Measurements from ENCODE around the gene HORMAD2. TPM values are rescaled to one million over a fixed set of nuclear protein-coding genes. Genes with fewer than 3 reads are reported as not detected.
A peak's percentile ranks its signal among the peaks of the same experiment; 100 is the strongest.

HORMAD2 gene
- polyA plus RNA-seq, 5 donors = 0.07 to 0.54 (median 0.21) TPM

DNA sequence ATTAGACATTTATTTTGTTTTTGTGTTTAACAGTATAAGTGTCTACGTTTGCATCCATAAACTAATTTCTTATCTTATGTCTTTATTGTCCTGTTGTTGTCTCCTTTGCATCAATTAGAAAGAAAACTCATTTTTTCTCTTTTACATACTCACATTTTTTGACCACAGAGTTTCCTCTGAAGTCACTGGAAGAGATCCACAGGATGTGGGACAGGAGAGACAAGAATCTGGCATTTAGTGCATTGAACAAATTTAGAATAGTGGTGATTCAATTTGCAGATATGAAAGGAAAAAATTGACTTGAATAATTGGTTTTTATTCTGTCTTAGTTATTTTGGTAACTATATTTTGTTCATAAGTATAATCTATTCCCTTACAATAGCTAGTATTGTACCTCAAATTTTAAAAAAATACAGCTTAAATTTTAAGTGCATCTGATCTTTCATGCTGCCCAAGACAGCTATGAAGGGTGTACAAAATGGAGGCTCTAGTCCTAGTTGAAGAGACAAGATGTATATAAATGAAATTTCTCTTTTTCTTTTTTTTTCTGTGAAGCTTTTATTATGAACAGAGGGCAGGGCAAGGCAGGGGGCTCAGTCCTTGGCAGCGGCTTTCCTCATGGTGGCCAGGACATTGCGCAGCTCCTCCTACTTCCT, 24.4 kb downstream of the HORMAD2 start:
- DNase-seq = no peak

DNA sequence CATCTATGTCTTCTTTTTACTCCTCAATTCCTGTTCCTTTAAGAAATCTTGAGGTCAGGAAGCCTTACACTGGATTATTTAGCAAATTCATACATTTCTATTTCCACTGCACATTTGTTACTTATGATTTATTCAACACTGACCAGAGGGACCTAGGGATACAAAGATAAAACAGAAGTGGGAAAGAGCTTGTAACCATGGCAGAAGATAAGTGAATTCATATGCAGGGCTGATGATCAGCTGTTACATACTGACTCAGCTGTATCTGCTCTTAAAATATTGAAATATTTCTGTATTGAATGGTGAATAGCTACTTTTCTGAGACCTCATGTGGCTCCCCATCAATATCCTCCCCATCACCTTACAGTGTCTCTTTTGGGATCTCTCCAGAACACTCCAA, 25.2 kb downstream of the HORMAD2 start:
- no peak for DNase-seq

DNA sequence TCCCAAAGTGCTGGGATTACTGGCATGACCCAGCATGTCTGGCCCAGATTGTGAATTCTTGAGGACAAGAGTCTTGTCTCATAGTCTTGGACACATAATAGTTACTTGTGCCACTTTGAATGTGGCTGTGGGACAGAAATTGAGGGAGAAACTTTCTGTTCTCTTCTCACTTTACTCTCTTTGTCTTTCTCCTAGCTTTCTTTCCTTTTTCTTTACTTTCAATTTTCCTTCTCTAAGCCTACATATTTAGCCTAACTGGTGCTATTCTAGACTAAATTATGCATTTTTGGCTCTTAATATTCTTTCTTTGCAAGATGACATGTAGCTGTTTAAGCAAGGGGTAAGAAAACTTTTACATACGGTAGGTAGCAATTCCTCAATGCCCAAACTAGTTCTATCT, 33.2 kb downstream of the HORMAD2 start:
- DNase-seq = no peak

DNA sequence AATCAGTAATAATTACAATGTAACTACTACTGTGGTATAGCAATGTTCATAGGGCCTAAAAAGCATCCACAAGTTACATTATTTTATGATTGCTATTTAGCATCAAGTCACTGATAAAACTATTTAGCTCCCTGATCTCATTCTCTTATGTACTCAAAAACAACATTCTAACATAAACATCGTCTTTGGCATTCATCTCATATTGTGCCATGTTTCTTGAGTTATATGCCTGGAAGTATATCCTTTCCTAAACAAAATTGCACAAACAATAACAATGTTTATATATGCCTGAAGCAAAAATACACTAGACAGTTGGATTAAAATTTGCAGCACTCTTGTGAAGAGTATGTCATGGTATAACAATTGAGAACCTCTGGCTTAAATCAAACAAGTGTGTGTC, 34.1 kb downstream of the HORMAD2 start:
- DNase-seq = no peak

- no peak for DNase-seq
Measured at GRCh38 chr22:30115705-30116104, 35.4 kb downstream of the HORMAD2 start.

GRCh38 chr22:30116362-30117117, 36.3 kb downstream of the HORMAD2 start:
- DNase-seq = no peak

DNA sequence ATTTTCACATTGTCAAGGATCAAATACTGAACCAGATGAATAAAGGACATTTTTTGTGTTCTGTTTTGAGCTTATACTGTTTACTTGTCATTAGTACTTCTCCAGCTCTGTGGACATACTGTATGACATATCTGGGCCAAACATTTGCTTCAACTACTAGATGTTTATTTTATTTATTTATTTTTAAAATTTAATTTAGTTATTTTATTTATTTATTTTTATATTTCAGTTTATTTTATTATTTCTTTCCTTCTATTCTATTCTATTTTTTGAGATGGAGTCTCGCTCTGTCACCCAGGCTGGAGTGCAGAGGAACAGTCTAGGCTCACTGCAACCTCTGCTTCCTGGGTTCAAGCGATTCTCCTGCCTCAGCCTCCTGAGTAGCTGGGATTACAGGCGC, 37.0 kb downstream of the HORMAD2 start:
- no peak for DNase-seq

DNA sequence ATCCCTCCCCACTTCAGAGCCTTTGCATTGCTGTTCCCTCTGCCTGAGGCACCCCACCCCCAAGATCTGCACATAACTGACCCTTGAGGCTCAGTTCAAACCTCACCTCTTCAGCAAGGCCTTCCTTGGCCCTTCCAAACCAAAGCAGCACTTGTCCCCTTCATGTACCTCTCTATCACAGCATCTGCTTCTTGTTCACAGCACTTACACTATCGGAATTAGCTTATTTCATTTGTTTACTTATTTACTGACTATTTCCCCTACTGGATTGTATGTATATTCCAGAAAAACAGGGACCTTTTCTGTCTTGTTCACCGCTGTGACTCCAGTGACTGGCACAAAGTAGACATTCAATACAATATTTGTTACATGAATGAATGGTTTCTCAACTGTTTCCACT, 38.0 kb downstream of the HORMAD2 start:
- no peak for DNase-seq

- no peak for DNase-seq
Measured at GRCh38 chr22:30121960-30122359, 41.7 kb downstream of the HORMAD2 start.

DNA sequence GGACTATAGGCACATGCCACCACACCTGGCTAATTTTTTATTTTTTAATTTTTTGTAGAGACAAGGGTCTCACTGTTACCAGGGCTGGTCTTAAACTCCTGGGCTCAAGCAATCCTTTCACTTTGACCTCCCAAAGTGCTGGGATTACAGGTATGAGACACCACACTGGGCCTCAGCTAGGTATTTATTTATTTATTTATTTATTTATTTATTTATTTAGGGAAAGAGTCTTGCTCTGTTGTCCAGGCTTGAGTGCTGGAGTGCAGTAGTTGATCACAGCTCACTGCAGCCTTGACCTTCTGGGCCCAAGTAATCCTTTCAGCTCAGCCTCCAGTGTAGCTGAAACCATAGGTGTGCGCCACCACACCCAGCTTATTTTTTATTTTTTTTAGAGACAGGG, 43.2 kb downstream of the HORMAD2 start:
- no peak for DNase-seq

DNA sequence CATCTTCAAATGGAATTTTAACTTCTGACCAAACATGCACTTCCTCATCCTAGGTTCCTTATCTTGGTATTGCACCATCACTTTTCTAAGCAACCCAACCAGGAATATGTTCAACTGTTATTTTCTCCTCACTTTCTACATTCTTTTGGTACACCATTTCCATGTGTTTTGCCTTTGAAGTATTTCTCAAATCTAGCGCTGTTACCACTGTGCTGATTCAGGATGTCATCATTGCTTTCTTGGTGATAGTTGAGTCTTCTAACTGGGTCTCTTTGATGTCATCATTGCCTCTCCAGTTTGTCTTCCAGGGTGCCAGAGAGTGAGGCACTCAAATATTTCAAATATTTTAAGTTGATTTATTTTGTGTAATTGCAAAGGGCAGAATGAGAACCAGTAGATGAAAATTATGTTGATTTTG, 47.5 kb downstream of the HORMAD2 start:
- no peak for DNase-seq

DNA sequence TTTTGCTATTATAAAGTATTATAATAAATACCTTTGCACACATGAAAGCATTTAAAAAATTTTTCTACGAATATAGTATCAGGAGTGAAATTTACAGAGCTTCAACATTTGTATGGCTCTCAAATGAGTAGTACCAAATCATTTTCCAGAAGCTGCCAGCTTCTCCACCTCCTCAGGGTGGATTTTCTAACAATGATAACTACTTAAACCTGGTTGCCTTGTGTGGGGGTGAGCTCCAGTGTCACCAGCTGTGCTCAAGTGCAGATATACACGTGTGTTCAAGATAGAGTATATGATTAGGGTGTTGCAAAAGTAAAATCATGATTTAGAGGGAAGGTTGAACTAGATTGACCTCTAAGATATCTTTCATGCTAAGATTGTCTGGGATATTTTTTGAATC, 48.2 kb downstream of the HORMAD2 start:
- no peak for DNase-seq

- no peak for DNase-seq
Measured at GRCh38 chr22:30129636-30130035, 49.4 kb downstream of the HORMAD2 start.

DNA sequence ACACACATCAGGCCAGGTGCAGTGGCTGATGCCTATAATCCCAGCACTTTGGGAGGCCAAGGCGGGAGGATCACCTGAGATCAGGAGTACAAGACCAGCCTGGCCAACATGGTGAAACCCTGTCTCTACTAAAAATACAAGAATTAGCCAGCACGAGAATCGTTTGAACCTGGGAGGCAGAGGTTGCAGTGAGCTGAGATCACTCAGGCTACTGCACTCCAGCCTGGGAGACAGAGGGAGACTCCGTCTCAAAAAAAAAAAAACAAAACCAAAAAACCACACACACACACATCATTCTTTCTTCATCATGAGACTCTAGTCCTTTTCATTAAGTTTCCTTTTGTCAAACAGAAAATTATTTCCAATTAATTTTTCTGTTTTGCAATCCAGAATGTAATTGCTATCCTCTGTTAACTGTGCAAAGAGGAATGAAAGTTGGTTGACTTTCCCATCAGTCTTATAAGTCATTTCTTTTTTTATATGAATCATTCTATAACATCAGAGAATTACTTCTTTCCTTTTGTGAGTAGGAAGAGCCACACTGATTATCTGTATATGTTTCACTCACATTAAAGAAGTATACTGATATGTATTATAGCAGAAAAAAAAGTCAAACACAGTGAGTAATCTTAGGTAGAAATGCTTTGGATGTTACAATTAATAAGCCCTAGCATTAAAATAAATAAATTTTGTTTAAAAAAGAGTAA, 52.2 kb downstream of the HORMAD2 start:
- DNase-seq = no peak

DNA sequence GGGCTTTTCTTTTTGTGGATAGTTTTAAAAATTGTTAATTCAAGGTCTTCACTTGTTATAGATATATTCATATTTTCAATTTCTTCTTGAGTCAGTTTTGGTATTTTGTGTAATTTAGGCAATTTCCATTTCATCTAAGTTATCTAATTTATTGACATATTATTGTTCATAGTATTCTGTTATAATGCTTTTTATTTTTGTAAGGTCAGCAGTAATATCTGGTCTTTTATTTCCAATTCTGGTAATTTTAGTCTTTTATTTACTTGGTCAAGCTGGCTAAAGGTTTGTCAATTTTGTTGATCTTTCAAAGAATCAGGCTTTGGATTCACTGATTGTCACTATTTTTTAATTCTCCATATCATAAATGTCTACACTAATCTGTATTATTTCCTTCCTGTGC, 60.1 kb downstream of the HORMAD2 start:
- no peak for DNase-seq

DNA sequence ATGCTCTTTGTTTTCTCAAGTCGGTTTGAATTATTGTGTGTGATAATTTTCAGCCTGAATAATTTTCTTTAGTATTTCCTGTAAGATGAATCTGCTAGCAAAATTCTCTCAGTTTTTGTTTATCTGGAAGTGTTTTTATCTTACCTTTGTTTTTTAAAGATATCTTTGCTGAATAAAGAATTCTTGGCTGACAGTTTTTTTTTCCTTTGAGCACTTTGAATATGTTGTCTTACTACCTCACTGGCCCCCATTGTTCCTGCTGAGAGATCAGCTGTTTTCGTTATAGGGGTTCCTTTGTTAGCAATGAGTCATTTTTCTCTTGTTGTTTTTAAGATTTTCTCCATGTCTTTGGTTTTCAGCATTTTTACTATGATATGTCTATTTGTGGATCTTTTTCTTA, 63.0 kb downstream of the HORMAD2 start:
- no peak for DNase-seq

GRCh38 chr22:30144391-30144790, 64.1 kb downstream of the HORMAD2 start:
- no peak for DNase-seq

- no peak for DNase-seq
Measured at GRCh38 chr22:30150212-30150611, 69.9 kb downstream of the HORMAD2 start.

- DNase-seq = no peak
Measured at GRCh38 chr22:30158277-30158676, 78.0 kb downstream of the HORMAD2 start.

- DNase-seq = no peak
Measured at GRCh38 chr22:30158744-30159500, 78.7 kb downstream of the HORMAD2 start.

GRCh38 chr22:30159561-30160353, 79.5 kb downstream of the HORMAD2 start:
- peak; percentile 63 to 71 for DNase-seq

Data from right lung (tissue), 5 donors.